Measurements from ENCODE around the gene SIN3A.

- TF ChIP-seq, protein P1, sequence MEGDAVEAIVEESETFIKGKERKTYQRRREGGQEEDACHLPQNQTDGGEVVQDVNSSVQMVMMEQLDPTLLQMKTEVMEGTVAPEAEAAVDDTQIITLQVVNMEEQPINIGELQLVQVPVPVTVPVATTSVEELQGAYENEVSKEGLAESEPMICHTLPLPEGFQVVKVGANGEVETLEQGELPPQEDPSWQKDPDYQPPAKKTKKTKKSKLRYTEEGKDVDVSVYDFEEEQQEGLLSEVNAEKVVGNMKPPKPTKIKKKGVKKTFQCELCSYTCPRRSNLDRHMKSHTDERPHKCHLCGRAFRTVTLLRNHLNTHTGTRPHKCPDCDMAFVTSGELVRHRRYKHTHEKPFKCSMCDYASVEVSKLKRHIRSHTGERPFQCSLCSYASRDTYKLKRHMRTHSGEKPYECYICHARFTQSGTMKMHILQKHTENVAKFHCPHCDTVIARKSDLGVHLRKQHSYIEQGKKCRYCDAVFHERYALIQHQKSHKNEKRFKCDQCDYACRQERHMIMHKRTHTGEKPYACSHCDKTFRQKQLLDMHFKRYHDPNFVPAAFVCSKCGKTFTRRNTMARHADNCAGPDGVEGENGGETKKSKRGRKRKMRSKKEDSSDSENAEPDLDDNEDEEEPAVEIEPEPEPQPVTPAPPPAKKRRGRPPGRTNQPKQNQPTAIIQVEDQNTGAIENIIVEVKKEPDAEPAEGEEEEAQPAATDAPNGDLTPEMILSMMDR (IDR thresholded peaks at IDR 0.05) = no peak
- no peak for TF ChIP-seq ZFX (IDR thresholded peaks at IDR 0.05; ENCODE audit: borderline replicate concordance)
These were observed 92.5 kb downstream of the SIN3A start for GRCh38 chr15:75358771-75359536.
